MCF 10A (cell line): ENCODE measurements around the gene BICC1. TPM values are rescaled to one million over a fixed set of nuclear protein-coding genes. Genes with fewer than 3 reads are reported as not detected.

Experiments used
- BruUV-seq: library from RNA; stranded (reverse); fragments of 400-500 nt; replicated peaks from 2 replicates; lab custom pipeline; 2021; lab: Mats Ljungman, UMichigan
- CTCF ChIA-PET: fragments of 300-600 bp; sonication (Branson Sonifier 250); formaldehyde crosslinking; extraction: SDS; loops from one replicate; lab custom pipeline; 2021; ENCODE audit warnings: antibody characterized with exemption, inconsistent platforms; lab: Yijun Ruan, JAX
- POLR2A ChIA-PET: fragments of 300-600, 350-650 bp; sonication (Branson Sonifier 250); formaldehyde crosslinking; extraction: SDS; loops from one replicate; lab custom pipeline; 2020; ENCODE audit warnings: antibody characterized with exemption, inconsistent platforms; lab: Yijun Ruan, JAX
- DNase-seq: peaks from one replicate; pipeline ENCODE4 v3.0.0-alpha.2; 2018; ENCODE audit not compliant: unreplicated experiment
- H3K27ac Mint-ChIP-seq: one replicate; pipeline ENCODE4 v1.8.0; 2022; ENCODE audit warnings: mild to moderate bottlenecking, low read depth, mixed read lengths; ENCODE audit not compliant: unreplicated experiment
- H3K27me3 Mint-ChIP-seq: one replicate; pipeline ENCODE4 v1.8.0; 2022; ENCODE audit warnings: mixed read lengths; ENCODE audit not compliant: insufficient read depth, unreplicated experiment
- H3K36me3 Mint-ChIP-seq: one replicate; pipeline ENCODE4 v1.8.0; 2022; ENCODE audit warnings: mild to moderate bottlenecking, moderate library complexity, mixed read lengths; ENCODE audit not compliant: insufficient read depth, unreplicated experiment
- H3K4me1 Mint-ChIP-seq: one replicate; pipeline ENCODE4 v1.8.0; 2022; ENCODE audit warnings: mixed read lengths; ENCODE audit not compliant: insufficient read depth, unreplicated experiment
- H3K4me3 Mint-ChIP-seq: one replicate; pipeline ENCODE4 v1.8.0; 2022; ENCODE audit warnings: mild to moderate bottlenecking, moderate library complexity, mixed read lengths; ENCODE audit not compliant: unreplicated experiment
- H3K9me3 Mint-ChIP-seq: one replicate; pipeline ENCODE4 v1.8.0; 2022; ENCODE audit warnings: mixed read lengths; ENCODE audit not compliant: unreplicated experiment
- CTCF ChIP-seq: fragments of 200-600 bp; IDR thresholded peaks from one replicate; pipeline ENCODE4 v1.8.0; 2022; ENCODE audit warnings: antibody characterized with exemption, mild to moderate bottlenecking; ENCODE audit not compliant: unreplicated experiment
- intact Hi-C: fragments of 100-400 bp; cut with micrococcal nuclease; formaldehyde crosslinking; loops from 2 replicates; pipeline ENCODE4 v1.14.1; 2022
- total RNA-seq: library from RNA; stranded (reverse); gene quantifications from 2 replicates; pipeline ENCODE4 v1.2.3, GENCODE V29; 2022

Gene BICC1
- total RNA-seq, 1 experiment from 2014 or later: 15.6 TPM

DNA sequence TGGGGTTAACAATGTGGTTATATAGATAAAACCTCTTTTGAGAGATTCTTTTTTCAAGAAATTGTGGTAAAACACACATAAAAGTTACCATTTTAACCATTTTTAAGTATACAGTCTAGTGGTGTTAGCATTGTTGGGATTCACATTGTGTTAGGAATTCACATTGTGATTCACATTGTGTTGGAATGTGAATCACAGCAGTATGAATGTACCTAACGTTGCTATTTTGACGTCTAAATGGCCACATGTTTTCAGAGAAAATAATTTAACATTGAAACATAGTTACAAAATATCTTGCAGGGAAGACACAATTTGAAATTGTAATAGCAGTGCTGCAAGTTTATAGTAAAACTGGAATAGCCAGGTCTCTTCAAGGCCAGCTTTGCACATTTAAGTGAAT, 129.0 kb downstream of the BICC1 start:
- H3K27ac Mint-ChIP-seq: peak overlapping the region; percentile 91
- H3K4me1 Mint-ChIP-seq: peaks cover 65% of the 10 kb centered on the region
- TF ChIP-seq CTCF: no peak
- H3K36me3 Mint-ChIP-seq: no peaks in the 10 kb centered on the region
- peak overlapping the region; percentile 62 for H3K4me3 Mint-ChIP-seq
- H3K27me3 Mint-ChIP-seq: no peaks in the 10 kb centered on the region
- intact Hi-C loops: loop anchor here (1.0 to 5.0 kb wide), 5 partner anchors 54 to 227 kb away; partner anchors contain the start of gene BICC1
- peak; percentile 60 for DNase-seq
- ChIA-PET CTCF (interaction anchor here (0.6 to 7.0 kb wide), 22 partner anchors 9 to 1370 kb away, joined by 3 to 129 read pairs (median 4); no protein-coding TSS in a partner anchor), POLR2A (interaction anchor here (1.2 to 5.4 kb wide), 8 partner anchors 10 to 227 kb away, joined by 4 to 47 read pairs (median 10); no protein-coding TSS in a partner anchor)
- BruUV-seq: no TSS peak
- H3K9me3 Mint-ChIP-seq: no peaks in the 10 kb centered on the region

GRCh38 chr10:58642283-58642682, 129.6 kb downstream of the BICC1 start:
- no TSS peak for BruUV-seq
- no peaks in the 10 kb centered on the region for H3K27me3 Mint-ChIP-seq
- intact Hi-C loops: loop anchor here (5.0 kb wide), 2 partner anchors 55 to 130 kb away; partner anchors contain the start of gene BICC1
- peak; percentile 64 for DNase-seq
- TF ChIP-seq CTCF: no peak
- peak overlapping the region; percentile 62 for H3K4me3 Mint-ChIP-seq
- peaks cover 62% of the 10 kb centered on the region for H3K4me1 Mint-ChIP-seq
- H3K27ac Mint-ChIP-seq: peak overlapping the region; percentile 91
- no peaks in the 10 kb centered on the region for H3K9me3 Mint-ChIP-seq
- ChIA-PET CTCF (interaction anchor here (0.6 to 7.0 kb wide), 15 partner anchors 9 to 1228 kb away, joined by 3 to 129 read pairs (median 5); no protein-coding TSS in a partner anchor), POLR2A (interaction anchor here (0.6 to 5.4 kb wide), 8 partner anchors 10 to 234 kb away, joined by 3 to 47 read pairs (median 10); no protein-coding TSS in a partner anchor)
- H3K36me3 Mint-ChIP-seq: no peaks in the 10 kb centered on the region

DNA sequence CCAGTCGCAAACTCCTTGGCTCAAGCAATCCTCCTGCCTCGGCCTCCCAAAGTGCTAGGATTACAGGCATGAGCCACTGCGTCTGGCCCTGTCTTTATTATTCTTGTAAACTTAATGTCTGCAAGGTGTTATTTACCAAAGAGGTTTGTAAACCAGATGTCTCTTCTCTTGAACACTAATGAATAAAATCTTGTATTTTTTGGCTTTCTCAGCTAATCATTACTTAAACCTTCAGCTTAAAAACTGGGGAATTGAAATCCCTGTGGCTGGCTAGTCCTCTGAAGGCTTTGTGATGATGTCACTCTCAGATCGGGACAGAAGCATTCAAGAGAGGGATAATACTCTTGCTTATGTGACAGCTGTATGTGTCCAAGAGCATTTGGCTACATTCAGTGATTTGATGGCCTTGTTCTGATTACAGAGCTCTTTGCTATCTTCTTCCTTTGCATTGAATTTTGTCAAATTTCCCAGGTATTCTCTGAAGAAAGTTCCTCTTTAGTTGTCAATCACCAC, 130.3 kb downstream of the BICC1 start:
- H3K4me1 Mint-ChIP-seq: peaks cover 62% of the 10 kb centered on the region
- intact Hi-C loops: loop anchor here (1.0 to 5.0 kb wide), 3 partner anchors 19 to 131 kb away; partner anchors contain the start of gene BICC1
- DNase-seq: no peak
- BruUV-seq: no TSS peak
- no peaks in the 10 kb centered on the region for H3K36me3 Mint-ChIP-seq
- no peak for TF ChIP-seq CTCF
- no peaks in the 10 kb centered on the region for H3K9me3 Mint-ChIP-seq
- ChIA-PET CTCF (interaction anchor here (0.6 to 7.0 kb wide), 13 partner anchors 8 to 1227 kb away, joined by 3 to 129 read pairs (median 5); no protein-coding TSS in a partner anchor), POLR2A (interaction anchor here (0.6 to 5.4 kb wide), 10 partner anchors 9 to 234 kb away, joined by 3 to 47 read pairs (median 4); no protein-coding TSS in a partner anchor)
- no peak overlapping the region for H3K4me3 Mint-ChIP-seq
- H3K27me3 Mint-ChIP-seq: no peaks in the 10 kb centered on the region
- H3K27ac Mint-ChIP-seq: peak overlapping the region; percentile 89

DNA sequence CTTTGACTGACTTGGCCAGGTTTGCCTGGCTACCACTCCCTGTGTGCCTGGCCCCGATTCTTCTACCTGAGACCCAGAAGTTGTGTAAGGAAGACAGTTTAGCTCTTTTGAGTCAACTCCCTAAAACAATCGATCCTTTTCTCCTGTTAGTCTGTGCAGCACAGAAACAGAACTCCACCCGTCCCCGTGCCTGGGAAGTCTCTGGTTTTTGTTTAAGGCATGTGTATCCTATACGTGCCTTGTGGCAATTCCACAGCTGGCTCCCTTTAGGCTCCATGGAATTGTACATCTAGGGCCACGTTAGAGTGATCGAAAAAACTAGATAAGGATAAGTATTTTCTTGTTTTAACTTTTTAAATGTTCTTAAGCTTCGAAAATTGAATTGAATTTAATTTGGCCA, 131.6 kb downstream of the BICC1 start:
- ChIA-PET CTCF (interaction anchor here (0.6 to 7.0 kb wide), 10 partner anchors 16 to 1160 kb away, joined by 3 to 129 read pairs (median 4); no protein-coding TSS in a partner anchor), POLR2A (interaction anchor here (0.7 to 5.4 kb wide), 12 partner anchors 11 to 130 kb away, joined by 3 to 47 read pairs (median 4); no protein-coding TSS in a partner anchor)
- TF ChIP-seq CTCF: no peak
- Mint-ChIP-seq H3K4me1 (peaks cover 66% of the 10 kb centered on the region), H3K36me3 (peaks cover 6% of the 10 kb centered on the region), H3K27ac (peak overlapping the region; percentile 89), H3K27me3 (no peaks in the 10 kb centered on the region), H3K9me3 (no peaks in the 10 kb centered on the region), H3K4me3 (peak overlapping the region; percentile 57)
- peak; percentile 34 for DNase-seq
- intact Hi-C loops: loop anchor here (5.0 kb wide), 2 partner anchors 57 to 132 kb away; partner anchors contain the start of gene BICC1
- no TSS peak for BruUV-seq
